ENCODE data around the gene KMT2D. TPM values are rescaled to one million over a fixed set of nuclear protein-coding genes. Genes with fewer than 3 reads are reported as not detected.

The KMT2D gene
- 13.8 and 18.6 TPM in 2 replicates for total RNA-seq (2014; rRNA removed; shearing (Covaris generic))

GRCh38 chr12:49060237-49061156 is at the start of gene KMT2D:
TSS of gene KMT2D (minus strand) at chr12:49060794. CDS start at chr12:49055324, 5,470 bp downstream.
- in situ Hi-C loops (cut with HindIII; ENCODE audit: low sequenced_read_pairs): no loop called here
- DNase-seq (ENCODE audit: low spot score): peak; percentile 90

DNA sequence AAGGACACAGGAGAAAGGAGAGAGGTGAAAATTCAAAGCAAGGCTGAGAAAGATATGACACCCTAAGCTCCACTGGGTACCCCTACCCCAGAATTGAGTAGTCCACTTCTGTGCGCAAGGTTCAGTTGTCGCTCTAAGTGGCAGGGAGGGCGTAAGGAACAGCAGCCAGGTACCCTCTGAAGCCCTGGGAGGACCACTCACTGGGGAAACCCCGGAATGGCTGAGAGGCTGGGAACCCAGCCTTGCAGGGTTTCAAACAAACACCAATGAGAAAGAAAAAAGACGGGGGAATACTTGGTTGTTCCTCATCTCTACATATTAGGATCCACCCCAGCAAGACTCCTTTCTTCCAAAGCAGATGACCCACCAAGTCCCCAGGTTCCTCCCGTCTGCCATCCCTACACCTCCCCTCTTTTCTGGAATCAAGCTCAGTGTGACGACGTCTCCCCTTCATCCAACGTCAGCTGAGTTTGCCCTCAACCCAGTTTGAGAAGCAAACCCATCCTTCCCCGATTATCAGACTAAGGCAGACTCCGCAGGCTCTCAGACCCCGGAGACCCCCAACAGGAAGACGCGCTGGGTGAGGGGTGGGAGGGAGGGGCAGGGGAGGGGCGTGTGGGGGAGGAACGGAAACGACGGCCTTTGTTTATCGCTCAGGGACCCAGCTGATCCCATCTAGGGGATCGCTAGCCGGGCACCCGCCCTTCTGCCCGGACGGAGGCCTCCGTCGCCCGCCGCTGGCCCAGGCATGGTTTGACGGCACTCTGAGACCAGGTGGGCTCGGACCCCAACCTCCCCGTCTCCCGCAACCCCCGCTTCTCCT is 49.3 kb upstream of the KMT2D start:
- DNase-seq (ENCODE audit: low spot score): peak; percentile 48
- in situ Hi-C loops (cut with HindIII; ENCODE audit: low sequenced_read_pairs): no loop called here

GRCh38 chr12:49108958-49109404 is 48.4 kb upstream of the KMT2D start:
- in situ Hi-C loops (cut with HindIII; ENCODE audit: low sequenced_read_pairs): no loop called here
- DNase-seq (ENCODE audit: low spot score): peak; percentile 32

GRCh38 chr12:49105504-49106084 is 45.0 kb upstream of the KMT2D start:
- in situ Hi-C loops (cut with HindIII; ENCODE audit: low sequenced_read_pairs): no loop called here
- no peak for DNase-seq (ENCODE audit: low spot score)

DNA sequence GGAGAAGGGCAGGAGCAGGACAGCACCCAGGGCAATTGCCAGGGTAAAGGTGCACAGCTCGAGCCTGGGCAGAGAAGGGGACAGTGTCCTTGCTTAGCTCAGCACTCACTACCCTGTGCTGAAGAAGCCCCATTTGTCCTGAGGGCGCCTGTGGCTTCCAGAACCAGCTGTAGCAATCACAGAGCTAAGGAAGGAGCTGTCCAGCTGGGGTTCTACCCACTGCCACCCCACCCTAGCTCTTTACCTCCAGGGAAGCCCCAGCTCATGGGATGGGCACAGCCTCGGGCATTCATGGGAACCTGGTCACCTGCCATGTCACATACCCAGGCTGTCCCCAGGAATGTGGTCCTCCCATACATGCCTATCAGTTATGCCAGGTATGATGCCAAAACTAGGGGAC is 44.2 kb upstream of the KMT2D start:
- no peak for DNase-seq (ENCODE audit: low spot score)
- in situ Hi-C loops (cut with HindIII; ENCODE audit: low sequenced_read_pairs): no loop called here

DNA sequence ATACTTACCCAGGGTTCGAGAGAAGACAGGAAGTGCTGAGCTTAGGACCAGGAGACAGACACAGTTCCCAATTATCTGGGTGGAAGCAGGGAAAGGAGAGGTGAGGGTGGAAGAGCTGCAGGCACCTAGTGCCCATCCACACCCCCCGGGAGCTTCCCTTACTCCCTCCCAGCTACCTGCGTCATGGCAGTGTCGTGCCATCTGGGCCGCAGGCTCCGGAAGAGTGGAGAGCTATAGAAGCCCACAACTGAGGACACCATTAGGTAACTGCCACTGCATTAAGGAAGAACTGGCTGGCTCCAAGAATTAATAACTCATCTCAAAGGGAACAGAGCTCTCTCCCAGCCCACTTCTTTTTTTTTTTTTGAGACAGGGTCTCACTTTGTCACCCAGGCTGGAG is 39.8 kb upstream of the KMT2D start:
- no peak for DNase-seq (ENCODE audit: low spot score)
- in situ Hi-C loops (cut with HindIII; ENCODE audit: low sequenced_read_pairs): no loop called here

GRCh38 chr12:49098703-49099102 is 38.1 kb upstream of the KMT2D start:
- in situ Hi-C loops (cut with HindIII; ENCODE audit: low sequenced_read_pairs): no loop called here
- DNase-seq (ENCODE audit: low spot score): no peak

DNA sequence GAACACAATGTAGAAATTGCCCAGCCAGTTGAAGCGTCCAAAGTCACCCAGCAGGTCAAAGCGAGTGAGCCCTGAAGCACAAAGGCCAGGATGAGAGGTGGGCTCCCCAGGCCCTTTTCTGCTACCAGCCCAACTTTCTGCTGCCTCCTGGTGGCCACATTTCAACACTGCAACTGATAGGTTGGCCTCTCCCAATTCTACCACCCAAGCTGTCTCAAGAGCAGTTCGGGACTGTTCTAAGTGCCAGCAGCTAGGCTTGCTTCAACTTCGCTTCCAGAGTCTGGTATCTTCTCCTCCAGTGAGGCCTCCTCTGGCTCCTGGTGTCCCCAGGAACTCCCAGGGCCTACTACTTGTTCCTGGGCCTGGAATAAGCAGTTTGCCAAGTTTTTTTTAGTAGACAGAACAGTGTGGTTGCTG is 37.4 kb upstream of the KMT2D start:
- DNase-seq (ENCODE audit: low spot score): peak; percentile 51
- in situ Hi-C loops (cut with HindIII; ENCODE audit: low sequenced_read_pairs): no loop called here

DNA sequence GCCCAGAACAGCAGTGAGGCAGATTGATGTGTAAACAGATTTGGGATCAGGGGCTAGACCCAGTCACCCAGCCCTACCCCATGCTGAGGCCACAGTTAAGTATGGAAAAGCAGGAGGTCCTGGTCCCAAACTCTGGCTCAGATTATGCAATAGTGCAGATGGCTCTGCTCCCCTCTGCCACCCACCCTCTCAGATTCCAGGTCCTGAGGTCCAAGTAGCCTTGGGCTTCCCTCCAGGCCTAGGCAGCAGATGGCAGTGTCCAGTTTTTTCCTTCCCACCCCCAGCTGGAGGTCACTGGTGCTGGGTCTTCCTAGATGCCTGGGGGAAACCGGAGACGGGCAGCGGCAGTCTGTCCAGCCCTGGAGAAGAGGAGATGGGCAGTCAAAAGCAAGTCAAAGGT is 36.8 kb upstream of the KMT2D start:
- DNase-seq (ENCODE audit: low spot score): peak; percentile 59
- in situ Hi-C loops (cut with HindIII; ENCODE audit: low sequenced_read_pairs): no loop called here

- DNase-seq (ENCODE audit: low spot score): no peak
- in situ Hi-C loops (cut with HindIII; ENCODE audit: low sequenced_read_pairs): no loop called here
These were observed 34.4 kb upstream of the KMT2D start for GRCh38 chr12:49094975-49095365.

GRCh38 chr12:49094160-49094974 is 33.8 kb upstream of the KMT2D start, which contains the start of gene DHH:
TSS of gene DHH (minus strand) at chr12:49094801. CDS start at chr12:49094512, 289 bp downstream.
- peak; percentile 26 for DNase-seq (ENCODE audit: low spot score)
- in situ Hi-C loops (cut with HindIII; ENCODE audit: low sequenced_read_pairs): no loop called here

- in situ Hi-C loops (cut with HindIII; ENCODE audit: low sequenced_read_pairs): no loop called here
- peak; percentile 41 for DNase-seq (ENCODE audit: low spot score)
These were observed 33.2 kb upstream of the KMT2D start for GRCh38 chr12:49093792-49094159.

GRCh38 chr12:49092816-49093406 is 32.3 kb upstream of the KMT2D start:
- no peak for DNase-seq (ENCODE audit: low spot score)
- in situ Hi-C loops (cut with HindIII; ENCODE audit: low sequenced_read_pairs): no loop called here

DNA sequence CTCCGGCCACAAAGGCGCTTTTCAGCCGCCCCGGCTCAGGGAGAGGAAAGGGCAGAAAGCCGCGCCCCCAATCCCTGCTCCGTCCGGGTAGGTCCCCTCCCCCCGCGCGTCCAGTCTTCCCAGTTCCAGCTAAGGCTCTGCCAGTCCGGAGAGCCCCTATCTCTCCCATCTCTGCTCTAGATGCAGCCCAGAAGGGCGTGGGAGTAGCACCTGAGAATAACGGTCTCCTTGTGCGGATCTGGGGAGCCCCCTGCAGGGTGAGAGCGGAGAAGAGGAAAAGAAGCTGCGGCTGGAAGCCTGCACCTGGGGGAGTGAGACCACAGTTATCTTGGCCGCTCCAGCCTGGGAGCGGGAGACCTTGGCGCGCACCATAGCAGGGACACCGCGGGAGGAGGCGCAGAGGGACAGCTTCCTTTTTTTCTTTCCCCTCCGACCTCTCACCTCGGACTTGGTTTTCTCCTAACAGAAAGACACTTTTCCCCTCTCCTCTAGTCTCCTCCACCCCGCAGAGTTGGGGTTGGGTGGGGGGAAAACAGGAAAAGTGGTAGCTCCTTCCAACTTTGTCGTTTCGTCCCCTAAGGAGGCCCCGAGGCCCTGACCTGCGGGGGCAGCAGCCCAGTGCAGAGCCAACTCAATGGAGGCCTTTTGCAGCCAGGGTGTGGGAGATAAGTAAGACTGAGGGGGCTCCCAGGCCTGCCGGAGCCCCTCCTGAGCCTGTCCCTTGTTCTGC is 31.7 kb upstream of the KMT2D start:
- in situ Hi-C loops (cut with HindIII; ENCODE audit: low sequenced_read_pairs): no loop called here
- DNase-seq (ENCODE audit: low spot score): peak; percentile 58

- in situ Hi-C loops (cut with HindIII; ENCODE audit: low sequenced_read_pairs): no loop called here
- DNase-seq (ENCODE audit: low spot score): no peak
These were observed 31.2 kb upstream of the KMT2D start for GRCh38 chr12:49091836-49092085.

- no peak for DNase-seq (ENCODE audit: low spot score)
- in situ Hi-C loops (cut with HindIII; ENCODE audit: low sequenced_read_pairs): no loop called here
These were observed 30.7 kb upstream of the KMT2D start for GRCh38 chr12:49091056-49091835.
